Body of pancreas (tissue), 4 donors: ENCODE measurements around the gene LHFPL3. TPM values are rescaled to one million over a fixed set of nuclear protein-coding genes. Genes with fewer than 3 reads are reported as not detected.
"Not testable (repeated sequence)": the region's sequence is repeated elsewhere in the genome, so short reads cannot be mapped to it uniquely, and the experiment has no call there.

Source experiments
- ATAC-seq: fragments of 150-250 bp; one replicate; pipeline ENCODE4 v1.9.1; 2016
- DNase-seq, 4 donors: peaks; one replicate each; pipeline ENCODE4 v3.0.0-alpha.2; 2019
- H3K27ac ChIP-seq, 4 donors: fragments of 200-600 bp; sonication (generic); 1 replicate in 3 of 4; 2 replicates in 1 of 4; pipeline versions ENCODE4 v1.5.1 to v1.6.1; 2016 to 2019; ENCODE audit warnings: mild to moderate bottlenecking in 1 of 4, mixed read lengths in 1 of 4, moderate library complexity in 1 of 4
- H3K27me3 ChIP-seq, 2 donors: fragments of 200-600 bp; sonication (generic); one replicate each; pipeline ENCODE4 v1.6.0; 2016; ENCODE audit warnings: mild to moderate bottlenecking in 1 of 2
- H3K36me3 ChIP-seq, 2 donors: fragments of 200-600 bp; sonication (generic); replicated peaks in 1 of 2; 2 replicates each; pipeline ENCODE4 v1.5.1; 2016; ENCODE audit warnings: low read depth in 2 of 2; ENCODE audit not compliant: insufficient read depth in 1 of 2
- H3K4me1 ChIP-seq: fragments of 200-600 bp; sonication (generic); one replicate; pipeline ENCODE4 v1.6.0; 2016
- H3K4me3 ChIP-seq, 2 donors: fragments of 200-600 bp; sonication (generic); 1 replicate in 1 of 2; 2 replicates in 1 of 2; pipeline ENCODE4 v1.5.1; 2016 to 2019
- H3K9me3 ChIP-seq, 3 donors: fragments of 200-600 bp; sonication (generic); 1 replicate in 2 of 3; 2 replicates in 1 of 3; pipeline ENCODE4 v1.5.1; 2016
- CTCF ChIP-seq, 7 experiments: fragments of 450-650 bp in 4 of 7; fragments of 200-600 bp in 3 of 7; sonication (generic) in 3 of 7; IDR thresholded peaks; one replicate each; pipeline ENCODE4 v1.5.1; 2016 to 2019; ENCODE audit warnings: antibody characterized with exemption in 7 of 7
- POLR2A ChIP-seq, 3 donors: fragments of 450-650 bp; IDR thresholded peaks; one replicate each; pipeline ENCODE4 v1.6.1; 2016; ENCODE audit warnings: antibody characterized with exemption in 3 of 3, mild to moderate bottlenecking in 2 of 3
- WGBS, 2 donors: methylation state at CpG; one replicate each; pipeline ENCODE4 v1.1.5; 2017; 5-methylcytosine and 5-hydroxymethylcytosine counted together
- intact Hi-C: fragments of 100-400 bp; cut with DNase I; formaldehyde crosslinking; loops from one replicate; pipeline ENCODE4 v1.15.1; 2023
- total RNA-seq, 2 donors: library from RNA; depleted of rRNA; stranded (reverse); fragments of >200 nt; gene quantifications; one replicate each; pipeline ENCODE4 v1.1.0, GENCODE V29; 2016

The LHFPL3 gene
- total RNA-seq, 2 donors from 2014 or later, result not detected

GRCh38 chr7:104679085-104679484, 350.7 kb downstream of the LHFPL3 start:
- intact Hi-C loops, result no loop called here
- H3K36me3 ChIP-seq, result no peaks in the 10 kb centered on the region
- DNase-seq (no peak), ATAC-seq (no peak)
- 74 to 80% methylated on average over 1 of the region's 1 CpG for WGBS, 2 donors
- no peaks in the 10 kb centered on the region for H3K9me3 ChIP-seq
- no peaks in the 10 kb centered on the region for H3K27me3 ChIP-seq
- TF ChIP-seq CTCF (IDR thresholded peaks at IDR 0.05), result no peak
- no peak for TF ChIP-seq POLR2A (IDR thresholded peaks at IDR 0.05)
- no peak overlapping the region for H3K27ac ChIP-seq
- no peak overlapping the region for H3K4me3 ChIP-seq
- no peaks in the 10 kb centered on the region for H3K4me1 ChIP-seq

GRCh38 chr7:104686286-104686685, 357.9 kb downstream of the LHFPL3 start:
- Histone ChIP-seq H3K4me1 (no peaks in the 10 kb centered on the region), H3K9me3 (no peaks in the 10 kb centered on the region), H3K4me3 (no peak overlapping the region), H3K27ac (no peak overlapping the region), H3K36me3 (no peaks in the 10 kb centered on the region), H3K27me3 (no peaks in the 10 kb centered on the region)
- ATAC-seq (no peak), DNase-seq (no peak)
- intact Hi-C loops, result no loop called here
- 79% methylated on average over 1 of the region's 1 CpG for WGBS, 2 donors
- no peak for TF ChIP-seq POLR2A (IDR thresholded peaks at IDR 0.05)
- no peak for TF ChIP-seq CTCF (IDR thresholded peaks at IDR 0.05)

DNA sequence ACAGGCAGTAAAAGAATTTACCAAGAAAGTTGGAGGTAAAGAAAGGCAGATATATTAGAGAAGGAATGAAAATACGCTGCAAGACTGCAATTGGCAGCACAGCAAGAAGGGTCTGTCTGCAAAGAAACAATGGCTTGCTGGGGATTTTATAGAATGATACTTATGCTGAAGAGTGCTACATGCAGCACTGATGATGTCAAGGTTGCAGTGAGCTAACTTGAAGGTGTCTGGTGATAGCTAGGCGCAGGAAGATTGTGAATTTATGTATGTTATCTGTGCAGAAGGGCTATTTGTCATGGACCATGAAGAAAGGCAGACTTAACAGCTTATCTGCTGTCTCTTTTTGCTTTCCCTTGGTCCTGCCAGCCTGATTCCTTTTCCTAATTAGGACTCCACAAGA, 366.3 kb downstream of the LHFPL3 start:
- intact Hi-C loops, result no loop called here
- H3K4me3 ChIP-seq, result no peak overlapping the region
- H3K9me3 ChIP-seq, result no peaks in the 10 kb centered on the region
- H3K27ac ChIP-seq, result no peak overlapping the region
- no peaks in the 10 kb centered on the region for H3K4me1 ChIP-seq
- no peaks in the 10 kb centered on the region for H3K36me3 ChIP-seq
- 77 to 83% methylated on average over 2 of the region's 2 CpGs for WGBS, 2 donors
- TF ChIP-seq POLR2A (IDR thresholded peaks at IDR 0.05) (no peak), CTCF (IDR thresholded peaks at IDR 0.05) (no peak)
- DNase-seq, result no peak
- H3K27me3 ChIP-seq, result no peaks in the 10 kb centered on the region
- no peak for ATAC-seq

DNA sequence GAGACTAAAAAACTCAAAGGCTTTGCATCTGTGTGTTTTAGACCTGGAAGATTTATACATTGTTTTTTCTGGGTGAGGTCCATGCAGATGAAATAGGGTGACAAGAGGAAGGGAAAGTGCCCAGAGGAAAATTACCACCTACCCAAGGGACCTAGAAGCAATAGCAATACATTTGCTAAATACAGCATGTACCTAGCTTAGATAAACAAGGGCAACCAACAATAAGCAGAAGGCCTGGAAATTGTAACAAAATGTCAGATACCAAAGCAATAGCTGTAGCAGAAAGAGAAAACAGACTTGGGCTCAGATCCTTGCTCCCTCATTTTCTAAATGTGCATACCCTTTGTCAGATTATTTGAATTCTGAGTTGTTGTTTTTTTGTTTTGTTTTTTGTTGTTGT, 367.2 kb downstream of the LHFPL3 start:
- TF ChIP-seq CTCF (IDR thresholded peaks at IDR 0.05) (no peak), POLR2A (IDR thresholded peaks at IDR 0.05) (no peak)
- H3K4me1 ChIP-seq, result no peaks in the 10 kb centered on the region
- no peak overlapping the region for H3K4me3 ChIP-seq
- no peaks in the 10 kb centered on the region for H3K36me3 ChIP-seq
- no peaks in the 10 kb centered on the region for H3K9me3 ChIP-seq
- H3K27me3 ChIP-seq, result no peaks in the 10 kb centered on the region
- no peak for ATAC-seq
- no peak for DNase-seq
- intact Hi-C loops, result no loop called here
- H3K27ac ChIP-seq, result no peak overlapping the region

- intact Hi-C loops, result no loop called here
- no peak for DNase-seq
- H3K9me3 ChIP-seq, result no peaks in the 10 kb centered on the region
- no peak for ATAC-seq
- H3K4me1 ChIP-seq, result no peaks in the 10 kb centered on the region
- TF ChIP-seq POLR2A (IDR thresholded peaks at IDR 0.05) (no peak), CTCF (IDR thresholded peaks at IDR 0.05) (no peak)
- H3K27ac ChIP-seq, result no peak overlapping the region
- no peaks in the 10 kb centered on the region for H3K36me3 ChIP-seq
- H3K4me3 ChIP-seq, result no peak overlapping the region
- H3K27me3 ChIP-seq, result no peaks in the 10 kb centered on the region
- 65 to 70% methylated on average over 1 of the region's 1 CpG for WGBS, 2 donors
Measured at GRCh38 chr7:104700336-104700735, 371.9 kb downstream of the LHFPL3 start.

GRCh38 chr7:104721027-104721426, 392.6 kb downstream of the LHFPL3 start:
- intact Hi-C loops, H3K4me1 ChIP-seq, H3K36me3 ChIP-seq, ATAC-seq, H3K9me3 ChIP-seq, H3K27ac ChIP-seq, H3K27me3 ChIP-seq, DNase-seq, H3K4me3 ChIP-seq: not testable (repeated sequence)
- 86 to 95% methylated on average over 2 of the region's 2 CpGs for WGBS, 2 donors
